HCT116 (cell line): ENCODE measurements around the gene KRT7.

Experiments
- CTCF ChIP-seq, 3 experiments: fragments of 200-600 bp in 1 of 3; sonication (generic) in 1 of 3; IDR thresholded peaks in 2 of 3; conservative IDR thresholded peaks in 1 of 3; 2 replicates each; pipeline ENCODE4 v1.5.1; 2012 to 2017; ENCODE audit warnings: low read depth in 2 of 3, low read length in 2 of 3, antibody characterized with exemption in 1 of 3, borderline replicate concordance in 1 of 3, control low read depth in 1 of 3, mild to moderate bottlenecking in 1 of 3, mixed read lengths in 1 of 3, mixed run types in 1 of 3, moderate library complexity in 1 of 3; ENCODE audit not compliant: insufficient read depth in 1 of 3
- EGR1 ChIP-seq: IDR thresholded peaks from 2 replicates; pipeline ENCODE4 v1.6.1; 2012; ENCODE audit warnings: low read depth
- EZH2 ChIP-seq: fragments of 200-600 bp; sonication (generic); IDR thresholded peaks from 2 replicates; pipeline ENCODE4 v1.6.1; 2017; ENCODE audit warnings: antibody characterized with exemption, mixed run types
- EZH2phosphoT487 ChIP-seq: fragments of 200-600 bp; IDR thresholded peaks from 2 replicates; pipeline ENCODE4 v1.6.1; 2018; ENCODE audit warnings: antibody characterized with exemption, borderline replicate concordance
- MAX ChIP-seq: IDR thresholded peaks from 2 replicates; pipeline ENCODE4 v1.6.1; 2012
- POLR2A ChIP-seq: IDR thresholded peaks from 2 replicates; pipeline ENCODE4 v1.7.0; 2011; ENCODE audit warnings: borderline replicate concordance; ENCODE audit not compliant: insufficient read depth, insufficient read length; ENCODE audit errors: extremely low read depth
- RAD21 ChIP-seq: IDR thresholded peaks from 2 replicates; pipeline ENCODE4 v1.6.1; 2012; ENCODE audit warnings: low read depth, mild to moderate bottlenecking
- SRF ChIP-seq: IDR thresholded peaks from 2 replicates; pipeline ENCODE4 v1.6.1; 2012; ENCODE audit warnings: low read depth
- YY1 ChIP-seq: IDR thresholded peaks from 2 replicates; pipeline ENCODE4 v1.6.1; 2011; ENCODE audit warnings: low read length, low read depth, moderate library complexity, mild to moderate bottlenecking; ENCODE audit not compliant: insufficient replicate concordance; ENCODE audit errors: extremely low read depth

GRCh38 chr12:52201451-52201839, 31.6 kb upstream of the KRT7 start:
- TF ChIP-seq CTCF (IDR thresholded peaks at IDR 0.05 in 2 of 3, conservative IDR thresholded peaks at IDR 0.05 in 1 of 3; ENCODE audit: borderline replicate concordance in 1 of 3, insufficient read depth in 1 of 3, low read depth in 2 of 3, low read length in 2 of 3) (no peak), EZH2 (no peak), SRF (no peak), POLR2A (no peak), EZH2phosphoT487 (no peak), EGR1 (no peak), MAX (no peak), RAD21 (no peak), YY1 (no peak)
